Hepatocyte (in vitro differentiated cells): ENCODE results near the gene PLD5. TPM values are rescaled to one million over a fixed set of nuclear protein-coding genes. Genes with fewer than 3 reads are reported as not detected.
"Not testable (repeated sequence)": the region's sequence is repeated elsewhere in the genome, so short reads cannot be mapped to it uniquely, and the experiment has no call there.

Experiments
- DNase-seq: peaks from one replicate; pipeline ENCODE4 v3.0.0-alpha.2; 2016; ENCODE audit warnings: low spot score
- H2AFZ ChIP-seq: fragments of 200-600 bp; sonication (generic); 2 replicates; pipeline ENCODE4 v1.6.0; 2016; ENCODE audit warnings: antibody characterized with exemption, mild to moderate bottlenecking
- H3K27ac ChIP-seq: fragments of 200-600 bp; sonication (generic); 2 replicates; pipeline ENCODE4 v1.5.1; 2016; ENCODE audit warnings: mild to moderate bottlenecking
- H3K27me3 ChIP-seq: fragments of 200-600 bp; sonication (generic); 2 replicates; pipeline ENCODE4 v1.6.1; 2016
- H3K36me3 ChIP-seq: fragments of 200-600 bp; sonication (generic); replicated peaks from 2 replicates; pipeline ENCODE4 v1.5.1; 2016; ENCODE audit warnings: low read depth; ENCODE audit not compliant: insufficient read depth
- H3K4me1 ChIP-seq: fragments of 200-600 bp; sonication (generic); 2 replicates; pipeline ENCODE4 v1.5.1; 2016; ENCODE audit warnings: mild to moderate bottlenecking, moderate library complexity; ENCODE audit not compliant: insufficient read depth
- H3K4me2 ChIP-seq: fragments of 200-600 bp; sonication (generic); 2 replicates; pipeline ENCODE4 v1.6.0; 2016
- H3K4me3 ChIP-seq: fragments of 200-600 bp; sonication (generic); 2 replicates; pipeline ENCODE4 v1.5.1; 2016; ENCODE audit warnings: mild to moderate bottlenecking
- H3K79me2 ChIP-seq: fragments of 200-600 bp; sonication (generic); 2 replicates; pipeline ENCODE4 v1.6.0; 2017; ENCODE audit warnings: mild to moderate bottlenecking
- H3K9me2 ChIP-seq: fragments of 200-600 bp; sonication (generic); replicated peaks from 2 replicates; pipeline ENCODE4 v1.6.0; 2017; ENCODE audit warnings: mild to moderate bottlenecking; ENCODE audit not compliant: insufficient read depth
- H3K9me3 ChIP-seq: fragments of 200-600 bp; sonication (generic); 2 replicates; pipeline ENCODE4 v1.5.1; 2016; ENCODE audit warnings: low read depth, mild to moderate bottlenecking
- H4K20me1 ChIP-seq: fragments of 200-600 bp; sonication (generic); 2 replicates; pipeline ENCODE4 v1.6.0; 2016; ENCODE audit warnings: mild to moderate bottlenecking; ENCODE audit not compliant: insufficient read depth, poor library complexity, severe bottlenecking
- WGBS: methylation state at CpG from one replicate; pipeline ENCODE4 v1.1.6; 2016; ENCODE audit warnings: low lambda C conversion rate; ENCODE audit errors: missing lambda C conversion rate; 5-methylcytosine and 5-hydroxymethylcytosine counted together
- polyA plus RNA-seq: library from polyadenylated mRNA; unstranded; fragments of >200 nt; fragmentation: Nextera tagmentation; extraction: Ambion mirVana; gene quantifications from 2 replicates; pipeline ENCODE4 v1.2.1, GENCODE V29; 2016
- total RNA-seq: library from RNA; depleted of rRNA; stranded (reverse); fragments of >200 nt; gene quantifications from 2 replicates; pipeline ENCODE4 v1.2.3, GENCODE V29; 2014

Gene PLD5
- total and polyA plus RNA-seq, 2 experiments from 2014 or later, result 0.33 to 0.58 TPM

GRCh38 chr1:242293781-242294180 lies 230.7 kb downstream of the PLD5 start:
- H3K79me2 ChIP-seq, H3K4me2 ChIP-seq, H3K36me3 ChIP-seq, H3K4me1 ChIP-seq, DNase-seq, H4K20me1 ChIP-seq, H2AFZ ChIP-seq, H3K27ac ChIP-seq, H3K27me3 ChIP-seq, H3K9me3 ChIP-seq, H3K4me3 ChIP-seq, H3K9me2 ChIP-seq: not testable (repeated sequence)
- WGBS, result 96% methylated on average over 1 of the region's 1 CpG

- H3K27me3 ChIP-seq, H3K36me3 ChIP-seq, DNase-seq, H3K9me3 ChIP-seq, H3K9me2 ChIP-seq, H3K27ac ChIP-seq, H3K4me2 ChIP-seq, H4K20me1 ChIP-seq, H2AFZ ChIP-seq, H3K4me3 ChIP-seq, H3K4me1 ChIP-seq, H3K79me2 ChIP-seq: not testable (repeated sequence)
- 80% methylated on average over 3 of the region's 3 CpGs for WGBS
These were observed 236.4 kb downstream of the PLD5 start for GRCh38 chr1:242288067-242288466.

DNA sequence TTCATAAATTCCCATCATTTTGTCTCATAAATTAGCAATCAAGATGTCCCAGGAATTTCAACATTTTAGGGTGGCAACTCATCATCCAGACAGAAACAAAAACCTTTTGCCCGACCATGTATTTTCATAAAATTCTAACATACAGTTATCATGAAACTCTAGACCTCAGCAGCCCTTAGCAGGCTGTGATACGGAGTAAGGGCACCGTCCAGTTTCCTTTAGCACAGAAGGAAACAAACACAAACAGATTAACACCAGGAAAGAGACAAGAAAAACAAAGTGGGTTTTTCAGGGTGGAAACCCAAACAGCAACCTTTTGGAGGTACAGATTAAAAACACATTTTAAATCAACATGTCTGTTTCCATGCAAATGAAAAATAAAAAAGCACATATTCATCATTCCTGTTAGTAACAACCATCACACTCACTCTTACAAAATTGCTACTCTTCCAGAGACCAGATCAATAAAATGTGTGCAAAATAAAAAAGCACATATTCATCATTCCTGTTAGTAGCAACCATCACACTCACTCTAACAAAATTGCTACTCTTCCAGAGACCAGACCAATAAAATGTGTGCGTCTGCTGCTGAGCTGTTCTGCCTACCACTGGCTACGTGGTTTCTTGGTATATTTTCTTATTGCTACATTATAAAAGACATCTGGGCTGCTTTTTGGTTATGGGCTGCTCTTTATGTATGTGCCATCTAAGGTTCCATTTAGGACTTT lies 241.6 kb downstream of the PLD5 start:
- H3K79me2 ChIP-seq, H3K4me2 ChIP-seq, H3K27ac ChIP-seq, H3K4me3 ChIP-seq, H3K9me3 ChIP-seq, H3K9me2 ChIP-seq, H4K20me1 ChIP-seq, DNase-seq, H2AFZ ChIP-seq, H3K36me3 ChIP-seq, H3K4me1 ChIP-seq, H3K27me3 ChIP-seq: not testable (repeated sequence)
- 40% methylated on average over 5 of the region's 5 CpGs for WGBS

DNA sequence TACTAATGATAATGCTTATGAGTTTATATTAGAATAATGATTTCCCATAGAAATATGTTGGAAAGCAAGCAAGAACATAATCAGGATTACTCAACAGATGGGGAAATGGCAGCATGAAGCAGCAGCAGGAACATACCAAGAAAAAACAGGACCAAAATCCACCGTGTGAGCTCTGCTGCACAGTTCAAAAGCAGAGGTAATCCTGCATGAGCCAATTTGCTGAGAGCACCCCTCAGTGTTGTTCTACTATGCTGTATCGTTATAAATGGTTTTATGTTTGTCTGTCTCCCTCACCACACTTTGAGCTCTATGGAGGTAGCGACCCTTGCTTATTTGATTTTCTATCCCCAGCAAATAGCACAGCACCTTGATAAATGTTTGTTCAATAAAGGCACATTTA lies 246.1 kb downstream of the PLD5 start:
- not testable (repeated sequence) for H3K9me2 ChIP-seq, H3K9me3 ChIP-seq, H3K79me2 ChIP-seq, H3K27me3 ChIP-seq, H4K20me1 ChIP-seq, H2AFZ ChIP-seq, H3K4me1 ChIP-seq, DNase-seq, H3K4me3 ChIP-seq, H3K36me3 ChIP-seq, H3K27ac ChIP-seq, H3K4me2 ChIP-seq
- 74% methylated on average over 3 of the region's 3 CpGs for WGBS

DNA sequence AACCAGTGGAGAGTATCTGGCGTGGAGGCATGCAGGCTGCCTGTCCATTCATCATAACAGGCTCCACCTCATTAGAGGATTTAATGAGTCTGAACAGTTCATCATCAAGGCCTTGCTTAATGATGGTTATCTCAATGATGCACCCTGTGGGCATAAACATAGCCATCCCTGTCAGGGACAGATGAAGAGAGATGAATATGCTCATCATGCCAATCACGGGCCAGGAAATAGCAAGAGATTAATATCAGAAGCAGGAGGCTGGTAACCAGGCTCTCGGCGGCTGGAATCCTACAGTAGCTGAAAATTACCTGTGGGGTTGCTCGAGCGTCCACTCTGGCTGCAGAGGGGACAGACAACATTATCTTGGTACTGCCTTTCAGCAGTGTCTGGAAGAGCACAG lies 247.7 kb downstream of the PLD5 start:
- not testable (repeated sequence) for H3K9me3 ChIP-seq, H3K27me3 ChIP-seq, H3K27ac ChIP-seq, H3K36me3 ChIP-seq, H3K79me2 ChIP-seq, H2AFZ ChIP-seq, H3K4me2 ChIP-seq, H4K20me1 ChIP-seq, H3K9me2 ChIP-seq, DNase-seq, H3K4me3 ChIP-seq, H3K4me1 ChIP-seq
- WGBS, result 78% methylated on average over 6 of the region's 6 CpGs

- H3K79me2 ChIP-seq, H3K36me3 ChIP-seq, H3K27ac ChIP-seq, DNase-seq, H3K9me3 ChIP-seq, H3K27me3 ChIP-seq, H3K4me1 ChIP-seq, H3K4me2 ChIP-seq, H2AFZ ChIP-seq, H3K9me2 ChIP-seq, H3K4me3 ChIP-seq, H4K20me1 ChIP-seq: not testable (repeated sequence)
- 96% methylated on average over 2 of the region's 2 CpGs for WGBS
These were observed 257.5 kb downstream of the PLD5 start for GRCh38 chr1:242267004-242267403.

DNA sequence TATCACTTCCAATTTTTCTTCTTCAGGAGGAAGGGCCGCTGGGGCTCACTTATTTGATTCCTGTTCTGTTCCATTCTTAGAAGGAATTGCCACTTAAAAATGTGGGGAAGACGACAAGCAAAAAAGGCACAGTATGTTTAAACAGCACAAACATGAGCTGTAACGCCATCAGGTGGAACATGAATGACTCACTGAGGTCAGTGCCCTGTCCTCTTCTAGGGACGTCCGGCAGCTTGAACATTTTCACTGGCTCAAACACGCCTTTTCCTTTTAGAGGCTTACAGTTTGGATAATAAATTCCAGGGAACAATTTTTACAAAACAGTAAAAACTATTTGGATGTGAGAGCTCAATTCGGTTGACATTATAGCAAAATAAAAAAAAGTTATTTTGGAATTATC lies 260.1 kb downstream of the PLD5 start:
- H3K79me2 ChIP-seq, H3K4me2 ChIP-seq, H3K9me3 ChIP-seq, H3K27ac ChIP-seq, H3K4me3 ChIP-seq, H3K4me1 ChIP-seq, H2AFZ ChIP-seq, H3K36me3 ChIP-seq, H4K20me1 ChIP-seq, H3K9me2 ChIP-seq, H3K27me3 ChIP-seq, DNase-seq: not testable (repeated sequence)
- WGBS, result 68% methylated on average over 7 of the region's 7 CpGs
